C1 segment of cervical spinal cord (tissue), 14 donors: ENCODE data around the gene OSBPL5.
A peak's percentile ranks its signal among the peaks of the same experiment; 100 is the strongest.
"Not testable (repeated sequence)": the region's sequence is repeated elsewhere in the genome, so short reads cannot be mapped to it uniquely, and the experiment has no call there.

Experiments used
- DNase-seq, 14 donors: peaks; one replicate each; lab custom pipeline; 2025; lab: John Stamatoyannopoulos, UW

The OSBPL5 gene

DNA sequence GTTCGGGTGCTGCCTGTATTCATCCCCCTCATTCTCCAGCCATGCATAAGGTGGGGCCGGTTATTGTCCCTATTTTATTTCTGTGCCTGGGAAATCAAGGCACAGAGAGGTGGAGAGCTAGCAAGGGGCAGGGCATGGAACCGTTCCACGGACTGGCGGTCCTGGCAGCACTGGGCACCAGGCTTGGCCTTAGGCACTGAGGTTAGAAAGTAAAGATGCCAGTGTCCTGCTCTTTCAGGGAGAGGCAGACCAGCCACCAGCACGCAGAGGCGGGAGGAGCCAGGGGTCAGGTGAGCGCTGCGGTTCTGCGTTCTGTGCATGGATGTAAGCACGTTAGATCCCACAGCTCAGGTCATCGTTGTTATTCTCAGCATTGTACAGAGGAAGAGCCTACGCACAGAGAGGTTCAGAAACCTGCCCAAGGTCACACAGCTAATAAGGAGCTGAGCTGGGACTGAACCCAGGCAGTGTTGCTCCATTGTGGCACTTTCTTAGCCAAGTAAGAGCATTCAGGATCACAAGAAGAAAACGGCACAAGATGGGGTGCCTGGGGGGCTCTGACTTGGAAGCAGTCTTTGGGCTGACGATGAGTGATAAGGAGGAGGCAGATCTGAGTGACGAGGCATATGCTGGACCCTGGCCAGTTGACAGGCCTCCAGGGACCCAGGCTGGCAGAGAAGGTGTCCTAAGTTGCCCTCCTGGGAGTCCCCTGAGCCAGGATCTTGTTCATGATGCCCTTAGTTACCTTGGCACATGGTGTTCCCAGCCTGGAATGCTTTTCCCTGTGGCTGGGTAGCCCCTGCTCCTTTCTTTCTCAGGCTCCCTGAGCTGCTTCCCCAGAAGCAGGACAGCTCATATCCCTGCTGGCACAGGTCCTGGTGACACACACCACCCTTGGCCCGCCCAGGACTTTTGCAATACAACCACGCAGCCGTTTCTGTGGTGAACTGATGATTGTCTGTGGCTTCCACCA, 41.1 kb downstream of the OSBPL5 start:
- DNase-seq, result peak in 6 of 14 donors; percentile 24 to 84 (median 39)

- peak in 8 of 14 donors; percentile 23 to 65 (median 46) for DNase-seq
Measured at GRCh38 chr11:3123305-3123704, 41.8 kb downstream of the OSBPL5 start.

GRCh38 chr11:3122775-3123201, 42.3 kb downstream of the OSBPL5 start:
- DNase-seq, result no peak

DNA sequence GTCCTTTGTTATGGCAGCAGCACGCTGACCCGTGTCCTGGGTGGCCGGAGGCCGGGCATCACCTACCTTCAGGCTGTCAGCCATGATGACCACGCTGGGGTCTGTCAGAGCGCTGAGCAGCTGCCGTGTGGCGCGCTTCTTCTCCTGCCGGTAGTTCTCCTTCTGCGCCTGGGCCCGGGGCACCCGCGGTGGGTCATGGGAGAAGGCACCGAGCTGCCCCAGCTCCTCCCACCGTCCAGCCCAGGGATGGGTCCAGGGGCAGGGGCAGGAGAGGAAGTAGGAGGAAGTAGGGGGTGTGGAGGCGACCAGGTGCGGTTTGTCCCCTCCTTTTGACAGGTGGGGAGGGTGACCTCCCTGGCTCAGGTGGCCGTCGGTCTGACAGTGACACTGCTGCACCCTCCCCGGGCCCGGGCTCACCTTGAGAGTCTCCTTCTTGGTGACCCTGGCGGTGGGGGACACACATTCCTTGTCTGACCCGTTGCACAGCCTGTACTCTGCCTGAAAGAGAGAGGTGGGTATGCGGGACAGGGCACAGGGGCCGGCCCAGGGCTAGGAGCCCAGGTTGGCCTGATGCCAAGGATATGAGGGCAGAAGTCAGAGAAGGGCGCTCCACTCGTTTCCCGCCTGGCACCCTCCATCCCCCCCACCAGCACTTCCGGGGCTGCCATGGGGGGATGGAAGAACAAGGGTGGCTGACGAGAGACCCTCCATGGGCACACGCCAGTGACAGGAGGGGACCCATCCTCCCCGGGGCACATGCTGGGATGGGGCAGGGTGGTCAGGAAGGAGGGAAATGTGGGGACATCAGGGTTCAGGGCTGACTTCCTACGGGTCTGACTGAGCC, 43.0 kb downstream of the OSBPL5 start:
- DNase-seq, result no peak

DNA sequence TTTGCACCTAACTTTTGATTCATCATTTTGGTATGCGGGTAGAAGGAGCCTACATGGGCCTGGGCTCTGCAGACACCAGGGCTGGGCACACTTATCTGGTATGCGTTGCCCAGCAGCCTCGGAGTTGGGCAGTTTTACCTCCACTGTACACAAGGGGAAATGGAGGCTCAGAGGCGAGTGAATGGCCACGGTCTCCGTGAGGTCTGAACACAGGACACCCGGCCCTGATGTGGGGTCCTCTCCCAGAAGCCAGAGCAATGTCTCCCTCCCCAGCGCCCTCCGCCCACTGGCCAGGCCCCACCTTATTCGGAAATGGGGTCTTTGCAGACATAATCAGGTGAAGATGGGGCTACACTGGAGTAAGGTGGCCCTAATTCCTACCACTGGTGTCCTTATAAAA, 43.7 kb downstream of the OSBPL5 start:
- no peak for DNase-seq

DNA sequence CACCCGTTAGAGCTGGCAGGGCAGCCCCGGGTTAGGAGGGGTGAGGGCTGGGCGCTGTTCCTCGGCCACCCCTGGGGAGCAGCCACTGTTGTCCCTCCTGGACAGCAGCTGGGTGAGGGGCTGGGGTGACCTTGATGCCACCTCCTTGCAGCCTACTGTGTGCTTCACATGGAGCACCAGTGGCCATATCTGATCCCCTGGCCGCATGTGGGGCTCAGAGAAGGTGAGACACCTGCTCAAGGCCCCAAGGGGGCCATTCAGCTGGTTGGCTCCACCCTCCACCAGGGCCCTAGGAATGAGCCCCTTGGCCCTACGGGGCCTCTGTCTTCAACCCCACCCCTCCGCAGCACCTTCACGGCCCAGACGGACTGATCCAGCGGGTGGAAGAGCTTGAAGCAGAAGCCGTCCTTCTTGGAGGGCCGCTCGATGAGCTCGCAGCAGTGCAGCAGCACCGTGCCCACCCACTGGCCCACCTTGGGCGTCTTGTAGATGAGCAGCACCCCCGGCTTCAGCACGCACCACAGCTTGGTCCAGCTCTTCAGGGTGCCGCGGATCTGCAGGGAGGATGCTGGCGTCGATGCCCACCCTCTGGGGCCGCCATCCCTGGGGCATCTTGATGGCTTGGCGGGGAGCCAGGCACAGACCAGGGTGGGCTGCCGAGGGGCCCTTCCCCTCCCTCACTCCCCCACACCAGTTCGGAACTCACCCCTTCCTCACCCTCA, 44.9 kb downstream of the OSBPL5 start:
- DNase-seq, result no peak

GRCh38 chr11:3119141-3119821, 45.8 kb downstream of the OSBPL5 start:
- no peak for DNase-seq

DNA sequence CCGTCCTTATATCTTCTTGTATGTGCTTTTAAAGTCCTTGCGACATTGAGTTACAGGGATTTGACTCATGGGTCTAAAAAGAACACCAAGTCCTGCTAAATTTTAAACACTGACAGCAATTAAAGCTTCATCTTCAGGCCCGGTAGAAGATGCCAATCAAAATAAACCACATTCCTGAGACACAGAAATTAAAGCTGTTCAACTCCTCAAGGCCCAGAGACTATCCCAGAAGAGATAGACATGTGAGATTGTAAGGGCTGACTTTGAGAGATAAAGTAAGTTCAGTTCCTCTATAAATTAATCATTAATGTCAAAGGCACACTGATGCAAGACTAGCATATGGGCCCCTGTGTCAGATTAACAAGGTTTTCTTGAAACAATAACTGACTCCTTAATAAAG, 49.8 kb downstream of the OSBPL5 start:
- DNase-seq, result no peak

- not testable (repeated sequence) for DNase-seq
Measured at GRCh38 chr11:3113661-3114060, 51.4 kb downstream of the OSBPL5 start.

- DNase-seq, result no peak
Measured at GRCh38 chr11:3111919-3112690, 53.0 kb downstream of the OSBPL5 start.

- no peak for DNase-seq
Measured at GRCh38 chr11:3111466-3111865, 53.6 kb downstream of the OSBPL5 start.

DNA sequence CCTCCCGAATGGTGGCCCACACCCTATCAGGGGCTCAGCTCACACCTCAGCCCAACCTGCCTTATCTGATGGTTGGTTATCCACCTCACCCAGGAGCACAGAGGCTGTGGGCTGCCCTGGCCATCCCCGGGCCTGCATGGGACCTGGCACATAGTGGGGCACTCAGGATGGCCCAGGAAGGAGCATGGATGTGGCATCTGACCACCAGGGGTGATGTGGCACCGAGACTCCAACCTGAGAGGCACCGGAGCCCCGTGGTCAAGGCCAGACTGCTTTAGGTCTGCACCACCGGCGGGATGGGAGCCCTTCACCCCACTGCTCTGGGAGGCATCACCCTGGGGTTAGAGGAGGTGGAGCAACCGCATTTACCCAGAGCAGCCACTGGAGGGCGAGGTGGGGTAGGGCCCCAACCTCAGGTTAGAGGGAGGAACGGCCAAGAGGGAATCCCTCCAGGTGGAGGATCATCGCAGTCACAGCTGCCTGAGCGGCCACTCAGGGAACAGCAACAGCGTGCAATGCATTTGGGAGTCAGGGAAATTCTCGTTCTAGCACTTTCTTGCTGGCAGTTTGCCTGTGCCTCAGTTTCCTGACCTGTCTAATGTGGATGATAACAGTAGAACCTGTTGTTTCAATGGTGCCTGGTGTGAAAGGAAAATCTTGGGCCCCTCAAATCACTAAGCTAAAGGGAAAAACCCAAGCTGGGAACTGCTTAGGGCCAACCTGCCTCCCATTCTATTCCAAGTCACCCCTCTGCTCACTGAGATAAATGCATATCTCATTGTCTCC, 55.0 kb downstream of the OSBPL5 start:
- DNase-seq, result no peak

DNA sequence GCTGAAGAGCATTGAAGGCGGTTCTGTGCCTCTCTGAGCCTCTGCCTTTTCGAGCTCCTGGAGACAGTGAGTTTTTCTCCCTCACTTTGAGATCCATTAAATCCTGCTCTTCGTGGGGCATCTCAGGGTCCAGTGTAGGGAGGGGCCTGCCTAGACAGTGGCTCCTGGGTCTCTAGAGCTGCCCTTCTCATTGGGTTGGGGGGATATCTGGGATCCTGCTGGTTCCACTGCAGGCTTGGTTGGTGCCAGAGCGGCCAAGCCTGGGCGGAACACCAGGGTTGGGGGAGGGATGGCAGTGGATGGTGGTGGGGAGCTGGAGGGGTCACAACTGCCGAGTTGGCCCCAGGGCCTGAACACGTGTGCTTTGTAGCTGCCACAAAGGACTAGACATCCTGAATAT, 55.7 kb downstream of the OSBPL5 start:
- DNase-seq, result no peak

- no peak for DNase-seq
Measured at GRCh38 chr11:3108183-3108721, 56.9 kb downstream of the OSBPL5 start.

- DNase-seq, result no peak
Measured at GRCh38 chr11:3107608-3108182, 57.4 kb downstream of the OSBPL5 start.

- no peak for DNase-seq
Measured at GRCh38 chr11:3106736-3107524, 58.2 kb downstream of the OSBPL5 start.

DNA sequence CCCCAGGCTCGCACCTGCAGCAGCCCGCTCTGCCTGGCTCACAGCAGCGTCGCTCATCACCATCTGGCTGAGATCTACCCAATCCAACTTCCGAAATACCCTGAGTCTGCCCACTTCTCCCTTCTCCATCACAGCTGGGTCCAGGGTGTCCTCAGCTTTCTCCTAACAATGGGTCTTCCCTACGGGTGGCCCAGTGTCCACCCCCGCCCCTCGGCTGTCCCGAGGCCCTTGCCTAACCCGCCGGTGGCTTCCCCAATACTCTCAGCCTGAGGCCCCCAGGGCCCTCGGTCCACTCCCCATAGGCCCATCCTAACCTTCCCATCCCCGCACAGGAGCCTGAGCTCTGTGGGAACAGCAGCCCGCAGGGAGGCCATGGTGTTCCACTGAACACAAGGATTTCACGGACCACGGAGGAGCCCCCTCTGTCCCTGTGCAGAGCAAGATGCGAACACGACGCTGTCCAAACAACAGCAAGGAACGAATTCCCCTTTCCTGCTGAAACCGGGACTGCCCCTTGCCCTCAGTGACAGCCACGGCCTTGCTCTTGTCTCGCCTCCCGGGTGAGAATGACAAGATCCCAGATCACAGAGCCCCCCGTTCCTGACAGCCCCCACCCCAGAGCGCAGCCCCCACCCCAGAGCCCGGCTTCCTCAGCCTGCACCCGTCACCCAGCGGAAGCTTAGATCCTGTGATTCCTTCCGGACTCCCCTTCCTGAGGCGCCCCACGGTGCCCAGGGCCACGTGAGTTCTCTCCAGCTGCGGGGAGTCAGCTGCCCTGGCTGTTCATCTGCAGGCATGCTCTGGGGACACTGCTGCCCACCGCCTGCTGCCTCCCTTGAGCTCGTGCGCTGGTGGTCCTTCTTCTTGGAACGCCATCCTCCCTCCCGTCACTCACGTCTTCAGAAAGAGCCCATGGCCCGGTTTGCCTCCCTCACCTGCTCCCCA, 59.0 kb downstream of the OSBPL5 start:
- DNase-seq, result no peak
